Loucy (cell line): Measurements from ENCODE around the gene DDA1.

Source experiments
- H2AFZ ChIP-seq: fragments of 200-600 bp; sonication (generic); 2 replicates; pipeline ENCODE4 v1.6.0; 2016; ENCODE audit warnings: antibody characterized with exemption, mild to moderate bottlenecking, low read length, moderate library complexity
- H3F3A ChIP-seq: fragments of 200-600 bp; 2 replicates; pipeline ENCODE4 v1.6.0; 2016; ENCODE audit warnings: antibody characterized with exemption, low read depth, mild to moderate bottlenecking
- H3K27me3 ChIP-seq: fragments of 200-600 bp; sonication (generic); 2 replicates; pipeline ENCODE4 v1.6.1; 2014; ENCODE audit warnings: low read length, mild to moderate bottlenecking; ENCODE audit not compliant: insufficient read depth, poor library complexity, severe bottlenecking
- H3K36me3 ChIP-seq: fragments of 200-600 bp; sonication (generic); 2 replicates; pipeline ENCODE4 v1.6.1; 2016; ENCODE audit warnings: low read length; ENCODE audit not compliant: insufficient read depth
- H3K4me1 ChIP-seq: fragments of 200-600 bp; sonication (generic); 2 replicates; pipeline ENCODE4 v1.5.1; 2014; ENCODE audit warnings: low read length, mild to moderate bottlenecking; ENCODE audit not compliant: insufficient read depth, poor library complexity, severe bottlenecking
- H3K4me2 ChIP-seq: fragments of 200-600 bp; sonication (generic); 2 replicates; pipeline ENCODE4 v1.6.0; 2014; ENCODE audit warnings: antibody characterized with exemption, low read length, low read depth, mild to moderate bottlenecking; ENCODE audit not compliant: poor library complexity, severe bottlenecking
- H3K4me3 ChIP-seq: fragments of 200-600 bp; sonication (generic); 2 replicates; pipeline ENCODE4 v1.5.1; 2014; ENCODE audit warnings: low read length, mild to moderate bottlenecking, mixed read lengths; ENCODE audit not compliant: poor library complexity, severe bottlenecking
- H3K79me2 ChIP-seq: fragments of 200-600 bp; sonication (generic); 2 replicates; pipeline ENCODE4 v1.6.1; 2014; ENCODE audit warnings: low read length; ENCODE audit not compliant: insufficient read depth
- H3K9ac ChIP-seq: fragments of 200-600 bp; sonication (generic); 2 replicates; pipeline ENCODE4 v1.6.0; 2014; ENCODE audit warnings: mild to moderate bottlenecking, low read depth, low read length, moderate library complexity; ENCODE audit not compliant: poor library complexity, severe bottlenecking
- H3K9me2 ChIP-seq: fragments of 200-600 bp; sonication (generic); replicated peaks from 2 replicates; pipeline ENCODE4 v1.6.1; 2016; ENCODE audit warnings: low read depth, low read length, mixed read lengths
- H3K9me3 ChIP-seq: fragments of 200-600 bp; sonication (generic); 2 replicates; pipeline ENCODE4 v1.6.1; 2014; ENCODE audit warnings: mild to moderate bottlenecking, antibody characterized with exemption, low read length, low read depth; ENCODE audit not compliant: insufficient read depth
- H4K20me1 ChIP-seq: fragments of 200-600 bp; sonication (generic); 2 replicates; pipeline ENCODE4 v1.6.0; 2014; ENCODE audit warnings: antibody characterized with exemption, low read length, mild to moderate bottlenecking; ENCODE audit not compliant: insufficient read depth, poor library complexity, severe bottlenecking
- CTCF ChIP-seq: fragments of 200-600 bp; sonication (generic); conservative IDR thresholded peaks from 2 replicates; pipeline ENCODE4 v1.5.1; 2014; ENCODE audit warnings: mild to moderate bottlenecking, antibody characterized with exemption, low read length
- EZH2phosphoT487 ChIP-seq: fragments of 200-600 bp; IDR thresholded peaks from 2 replicates; pipeline ENCODE4 v1.6.1; 2018; ENCODE audit warnings: antibody characterized with exemption, mild to moderate bottlenecking, moderate library complexity, borderline replicate concordance

The DDA1 gene

GRCh38 chr19:17357078-17357666 is 47.8 kb downstream of the DDA1 start:
- H3K4me2 ChIP-seq, result no peak overlapping the region
- H3K27me3 ChIP-seq, result no peaks in the 10 kb centered on the region
- H2AFZ ChIP-seq, result no peak overlapping the region
- TF ChIP-seq CTCF (no peak), EZH2phosphoT487 (no peak)
- H3K4me3 ChIP-seq, result no peak overlapping the region
- no peaks in the 10 kb centered on the region for H3K4me1 ChIP-seq
- H3F3A ChIP-seq, result no peaks in the 10 kb centered on the region
- no peaks in the 10 kb centered on the region for H3K9me3 ChIP-seq
- no peaks in the 10 kb centered on the region for H3K9me2 ChIP-seq
- H3K36me3 ChIP-seq, result no peaks in the 10 kb centered on the region
- no peak overlapping the region for H3K9ac ChIP-seq
- H3K79me2 ChIP-seq, result no peaks in the 10 kb centered on the region
- no peaks in the 10 kb centered on the region for H4K20me1 ChIP-seq

- Histone ChIP-seq H3K9me2 (no peaks in the 10 kb centered on the region), H3F3A (no peaks in the 10 kb centered on the region), H3K9ac (no peak overlapping the region), H2AFZ (no peak overlapping the region), H3K79me2 (no peaks in the 10 kb centered on the region), H3K36me3 (no peaks in the 10 kb centered on the region), H3K4me2 (no peak overlapping the region), H3K4me3 (no peak overlapping the region), H3K9me3 (no peaks in the 10 kb centered on the region), H3K27me3 (no peaks in the 10 kb centered on the region), H3K4me1 (no peaks in the 10 kb centered on the region), H4K20me1 (no peaks in the 10 kb centered on the region)
- TF ChIP-seq CTCF (no peak), EZH2phosphoT487 (no peak)
These were observed 48.4 kb downstream of the DDA1 start for GRCh38 chr19:17357724-17358123.

- H4K20me1 ChIP-seq, result no peaks in the 10 kb centered on the region
- TF ChIP-seq CTCF (no peak), EZH2phosphoT487 (no peak)
- H2AFZ ChIP-seq, result no peak overlapping the region
- no peaks in the 10 kb centered on the region for H3K9me2 ChIP-seq
- no peaks in the 10 kb centered on the region for H3K9me3 ChIP-seq
- no peaks in the 10 kb centered on the region for H3K79me2 ChIP-seq
- H3F3A ChIP-seq, result no peaks in the 10 kb centered on the region
- H3K36me3 ChIP-seq, result no peaks in the 10 kb centered on the region
- H3K4me2 ChIP-seq, result no peak overlapping the region
- no peaks in the 10 kb centered on the region for H3K4me1 ChIP-seq
- no peaks in the 10 kb centered on the region for H3K27me3 ChIP-seq
- no peak overlapping the region for H3K4me3 ChIP-seq
- no peak overlapping the region for H3K9ac ChIP-seq
These were observed 49.0 kb downstream of the DDA1 start for GRCh38 chr19:17358395-17358794.
